ENCODE measurements around the gene TMEM170A. TPM values are rescaled to one million over a fixed set of nuclear protein-coding genes. Genes with fewer than 3 reads are reported as not detected.
"Not testable (repeated sequence)": the region's sequence is repeated elsewhere in the genome, so short reads cannot be mapped to it uniquely, and the experiment has no call there.

Gene TMEM170A
- total RNA-seq, 2 experiments from 2014 or later = 18.8 to 19.0 TPM

DNA sequence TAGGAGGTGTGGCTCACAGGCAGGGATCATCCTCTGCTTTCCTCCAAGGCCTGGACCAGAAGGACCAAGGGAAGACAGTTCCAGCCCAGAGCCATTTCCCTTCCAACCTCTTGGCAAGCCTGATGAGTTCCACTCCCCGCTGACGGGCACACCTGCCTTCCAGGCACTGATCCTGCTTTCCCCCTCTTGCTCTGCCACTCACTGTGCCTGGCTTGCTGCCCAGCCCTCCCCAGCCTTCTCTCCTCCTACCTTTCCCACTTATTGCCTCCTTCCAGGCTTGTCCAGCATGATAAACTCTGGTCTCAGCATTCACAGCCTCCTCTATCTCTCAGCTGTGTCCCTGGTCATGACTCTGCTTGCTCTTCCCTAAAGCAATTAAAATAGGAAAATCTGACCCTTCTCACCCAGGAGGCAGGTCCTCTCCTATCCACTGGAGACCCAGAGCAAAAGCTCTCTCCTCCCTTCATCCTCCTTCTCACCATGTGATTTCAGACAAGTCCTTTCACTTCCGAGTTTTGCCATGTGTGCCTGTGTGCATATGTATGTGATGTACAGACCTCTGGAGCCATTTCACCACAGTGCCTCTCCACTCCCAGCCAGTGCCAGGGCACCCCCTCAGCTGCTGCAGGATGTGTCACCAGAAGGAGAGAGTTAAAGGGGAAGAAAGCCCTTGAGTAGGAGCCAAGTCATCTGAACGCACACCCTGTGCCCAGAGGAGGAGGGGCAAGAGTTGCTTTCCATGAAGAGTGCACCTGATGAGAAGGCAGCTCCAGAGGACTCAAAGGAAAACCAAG, 13.4 kb upstream of the TMEM170A start:
- H3K4me1 Mint-ChIP-seq (ENCODE audit: low read depth) = no peaks in the 10 kb centered on the region
- H3K4me3 Mint-ChIP-seq = no peak overlapping the region
- H3K27ac Mint-ChIP-seq = no peak overlapping the region
- no peaks in the 10 kb centered on the region for H3K27me3 Mint-ChIP-seq (ENCODE audit: low read depth)
- DNase-seq = no peak
- CTCF ChIA-PET = interaction anchor here (0.6 to 2.4 kb wide), 3 partner anchors 9 to 72 kb away, joined by 3 to 8 read pairs (median 5); partner anchors contain the start of gene TMEM170A
- no peaks in the 10 kb centered on the region for H3K9me3 Mint-ChIP-seq
- no peaks in the 10 kb centered on the region for H3K36me3 Mint-ChIP-seq (ENCODE audit: low read depth)
- intact Hi-C loops (cut with micrococcal nuclease) = no loop called here

DNA sequence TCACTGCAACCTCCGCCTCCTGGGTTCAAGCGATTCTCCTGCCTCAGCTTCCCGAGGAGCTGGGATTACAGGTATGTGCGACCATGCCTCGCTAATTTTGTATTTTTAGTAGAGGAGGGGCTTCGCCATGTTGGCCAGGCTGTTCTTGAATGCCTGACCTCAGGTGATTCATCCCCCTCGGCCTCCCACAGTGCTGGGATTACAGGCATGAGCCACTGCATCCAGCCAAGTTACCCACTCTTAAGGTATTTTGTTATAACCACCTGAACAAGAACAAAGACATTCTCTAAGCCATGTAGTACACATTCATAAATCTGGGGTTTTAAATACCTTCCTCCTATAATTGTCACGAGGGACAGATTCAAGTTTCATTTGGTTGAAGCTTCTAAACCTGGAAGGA, 12.3 kb upstream of the TMEM170A start:
- Mint-ChIP-seq H3K9me3 (no peaks in the 10 kb centered on the region), H3K27ac (no peak overlapping the region), H3K27me3 (ENCODE audit: low read depth) (no peaks in the 10 kb centered on the region), H3K4me3 (no peak overlapping the region), H3K4me1 (ENCODE audit: low read depth) (no peaks in the 10 kb centered on the region), H3K36me3 (ENCODE audit: low read depth) (no peaks in the 10 kb centered on the region)
- CTCF ChIA-PET = interaction anchor here (2.4 kb wide), 1 partner anchor 12 kb away, joined by 8 read pairs; the partner anchor contains the start of gene TMEM170A
- intact Hi-C loops (cut with micrococcal nuclease) = no loop called here
- no peak for DNase-seq

DNA sequence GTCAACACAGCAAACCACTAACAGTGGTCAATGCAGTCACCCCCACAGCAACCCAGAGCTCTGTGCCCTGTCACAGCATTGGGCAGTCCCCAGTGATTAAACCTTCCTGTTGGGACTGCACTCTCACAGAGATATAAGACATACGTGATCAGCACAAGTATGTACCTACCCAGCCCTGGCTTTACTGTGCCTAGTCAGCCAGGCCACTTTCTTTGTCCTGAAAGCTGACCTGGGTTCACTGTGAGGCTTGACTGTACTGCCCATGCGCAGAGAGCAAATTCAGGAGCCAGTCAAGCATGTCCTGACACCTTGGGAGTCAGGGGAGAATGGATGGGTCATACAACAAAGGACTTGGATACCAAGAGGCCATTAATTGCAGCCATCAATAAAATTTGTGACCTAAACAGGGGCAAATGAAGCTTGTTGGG, 10.9 kb upstream of the TMEM170A start:
- no peaks in the 10 kb centered on the region for H3K27me3 Mint-ChIP-seq (ENCODE audit: low read depth)
- CTCF ChIA-PET = interaction anchor here (1.1 to 1.3 kb wide), 2 partner anchors 19 to 242 kb away, joined by 3 read pairs; no protein-coding TSS in a partner anchor
- H3K4me3 Mint-ChIP-seq = no peak overlapping the region
- H3K27ac Mint-ChIP-seq = no peak overlapping the region
- no peaks in the 10 kb centered on the region for H3K4me1 Mint-ChIP-seq (ENCODE audit: low read depth)
- intact Hi-C loops (cut with micrococcal nuclease) = no loop called here
- no peaks in the 10 kb centered on the region for H3K36me3 Mint-ChIP-seq (ENCODE audit: low read depth)
- no peak for DNase-seq
- no peaks in the 10 kb centered on the region for H3K9me3 Mint-ChIP-seq

DNA sequence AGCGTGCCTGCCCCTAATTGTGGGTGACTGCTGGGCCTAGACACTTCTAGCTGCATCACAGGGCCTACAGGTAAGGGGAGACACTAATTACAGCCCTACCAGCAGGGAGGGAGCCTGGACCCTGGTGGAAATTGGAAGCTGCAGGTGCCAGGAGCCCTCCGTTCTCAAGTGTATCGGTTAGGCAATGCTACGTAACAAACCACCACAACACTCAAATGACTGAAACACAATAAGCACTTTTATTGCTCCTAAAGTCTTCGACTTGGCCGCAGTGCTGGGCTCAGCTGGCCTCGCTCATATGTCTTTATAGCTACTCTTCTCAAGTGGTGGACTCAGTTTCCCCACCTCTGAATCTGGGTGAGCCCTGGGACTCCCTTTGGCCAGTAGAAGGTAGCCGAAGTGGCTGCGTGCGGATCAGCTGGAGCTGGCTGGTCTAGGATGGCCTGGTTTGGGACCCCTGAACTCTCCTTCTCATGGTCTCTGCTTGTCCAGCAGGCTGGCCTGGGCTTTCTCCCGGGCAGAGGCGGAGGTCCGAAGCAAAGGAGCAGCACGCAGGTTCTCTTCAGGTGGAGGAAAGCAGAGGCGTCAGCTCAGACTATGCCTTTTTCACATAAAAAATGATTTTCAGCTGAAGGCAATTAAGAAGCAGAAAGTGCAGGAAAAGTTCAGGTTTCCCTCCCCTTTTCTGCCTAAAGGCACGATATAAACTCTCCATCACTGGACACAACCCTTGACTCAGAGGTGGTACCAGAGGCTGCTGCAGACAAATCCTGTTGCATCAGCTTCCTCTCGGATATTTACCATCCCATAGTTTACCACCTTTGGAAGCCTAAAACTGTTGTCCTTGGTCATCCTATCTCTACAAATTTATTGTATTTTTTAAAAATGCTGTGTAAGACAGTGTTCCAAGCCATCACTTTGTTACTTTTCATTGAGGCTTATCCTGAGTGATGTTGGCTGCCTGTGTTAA, 8.7 kb upstream of the TMEM170A start:
- H3K27ac Mint-ChIP-seq = no peak overlapping the region
- no peaks in the 10 kb centered on the region for H3K4me1 Mint-ChIP-seq (ENCODE audit: low read depth)
- no peaks in the 10 kb centered on the region for H3K36me3 Mint-ChIP-seq (ENCODE audit: low read depth)

DNA sequence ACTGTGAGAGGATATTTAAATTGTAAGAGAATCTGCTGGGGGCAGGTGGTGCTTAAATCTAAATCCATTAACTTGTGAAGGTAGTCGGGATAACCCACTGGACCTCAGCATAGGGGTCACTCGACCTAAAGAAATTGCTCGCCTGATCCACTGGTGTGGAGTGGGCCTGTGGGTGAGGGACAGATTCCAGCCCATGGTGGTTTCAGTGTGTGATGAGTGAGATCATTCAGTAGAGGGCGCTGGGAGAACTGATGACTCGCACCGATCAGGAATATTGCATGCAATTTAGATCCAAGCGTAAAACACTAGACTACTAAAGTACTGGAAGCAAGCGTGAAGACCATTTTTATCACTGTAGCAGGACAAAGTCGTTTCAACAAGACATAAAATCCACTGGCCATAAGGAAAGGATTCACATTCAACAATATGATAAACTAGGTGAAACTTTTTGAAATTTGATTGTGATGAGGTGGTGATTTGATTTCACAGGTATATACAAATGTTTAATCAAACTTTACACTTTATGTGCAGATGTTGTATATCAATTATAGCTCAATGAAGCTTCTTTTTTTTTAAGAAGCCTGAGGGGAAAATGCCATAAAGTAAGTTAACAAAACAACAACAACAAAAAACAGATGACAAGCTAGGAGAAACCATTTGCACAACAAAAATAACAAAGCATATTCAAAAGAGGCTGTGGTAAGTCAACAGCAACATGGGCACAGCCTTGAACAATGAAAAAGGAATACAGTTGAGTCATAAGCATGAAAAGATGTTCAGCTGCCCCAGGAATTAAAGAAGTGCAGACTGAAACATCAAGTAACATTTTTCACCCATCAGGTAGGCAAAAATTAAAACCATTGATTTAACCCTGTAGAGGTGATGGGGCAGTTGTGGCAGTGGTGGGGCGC, 7.5 kb upstream of the TMEM170A start:
- H3K4me1 Mint-ChIP-seq (ENCODE audit: low read depth) = peaks cover 1% of the 10 kb centered on the region
- intact Hi-C loops (cut with micrococcal nuclease) = loop anchor here (1.0 to 5.0 kb wide), 4 partner anchors 45 to 1700 kb away; no protein-coding TSS in a partner anchor
- peak; percentile 56 for DNase-seq
- no peak overlapping the region for H3K27ac Mint-ChIP-seq
- no peaks in the 10 kb centered on the region for H3K36me3 Mint-ChIP-seq (ENCODE audit: low read depth)
- H3K4me3 Mint-ChIP-seq = no peak overlapping the region
- no peaks in the 10 kb centered on the region for H3K9me3 Mint-ChIP-seq
- no peaks in the 10 kb centered on the region for H3K27me3 Mint-ChIP-seq (ENCODE audit: low read depth)
- CTCF ChIA-PET = interaction anchor here (0.7 to 3.4 kb wide), 21 partner anchors 8 to 299 kb away, joined by 3 to 27 read pairs (median 4); partner anchors contain the start of gene CHST5

More for the DNA sequence above, 8.7 kb upstream of the TMEM170A start:
- H3K4me3 Mint-ChIP-seq = no peak overlapping the region
- intact Hi-C loops (cut with micrococcal nuclease) = loop anchor here (5.0 kb wide), 1 partner anchor 1699 kb away; no protein-coding TSS in a partner anchor
- CTCF ChIA-PET = interaction anchor here (0.8 to 3.4 kb wide), 12 partner anchors 33 to 293 kb away, joined by 3 to 27 read pairs (median 5); partner anchors contain the start of gene CHST5
- no peaks in the 10 kb centered on the region for H3K27me3 Mint-ChIP-seq (ENCODE audit: low read depth)
- DNase-seq = no peak
- no peaks in the 10 kb centered on the region for H3K9me3 Mint-ChIP-seq

DNA sequence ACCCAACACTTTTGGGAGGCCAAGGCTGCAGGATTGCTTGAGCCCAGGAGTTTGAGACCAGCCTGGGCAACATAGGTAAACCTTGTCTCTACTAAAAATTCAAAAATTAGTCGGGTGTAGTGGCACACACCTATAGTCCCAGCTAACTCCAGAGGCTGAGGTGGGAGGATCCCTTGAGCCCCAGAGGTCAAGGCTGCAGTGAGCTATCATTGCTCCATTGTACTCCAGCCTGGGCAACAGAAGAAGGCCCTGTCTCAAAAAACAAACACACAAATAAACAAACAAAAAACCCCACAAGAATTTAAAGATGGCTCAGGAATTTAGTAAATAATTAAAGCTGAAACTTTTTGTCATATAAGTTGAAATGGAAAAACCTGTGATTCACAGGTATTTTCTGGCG, 2.3 kb upstream of the TMEM170A start:
- intact Hi-C loops (cut with micrococcal nuclease) = no loop called here
- CTCF ChIA-PET = interaction anchor here (0.8 kb wide), 1 partner anchor 50 kb away, joined by 3 read pairs; no protein-coding TSS in a partner anchor
- peaks cover 2% of the 10 kb centered on the region for H3K36me3 Mint-ChIP-seq (ENCODE audit: low read depth)
- no peak overlapping the region for H3K27ac Mint-ChIP-seq
- no peaks in the 10 kb centered on the region for H3K9me3 Mint-ChIP-seq
- DNase-seq = no peak
- no peak overlapping the region for H3K4me3 Mint-ChIP-seq
- H3K4me1 Mint-ChIP-seq (ENCODE audit: low read depth) = peaks cover 25% of the 10 kb centered on the region
- H3K27me3 Mint-ChIP-seq (ENCODE audit: low read depth) = no peaks in the 10 kb centered on the region

DNA sequence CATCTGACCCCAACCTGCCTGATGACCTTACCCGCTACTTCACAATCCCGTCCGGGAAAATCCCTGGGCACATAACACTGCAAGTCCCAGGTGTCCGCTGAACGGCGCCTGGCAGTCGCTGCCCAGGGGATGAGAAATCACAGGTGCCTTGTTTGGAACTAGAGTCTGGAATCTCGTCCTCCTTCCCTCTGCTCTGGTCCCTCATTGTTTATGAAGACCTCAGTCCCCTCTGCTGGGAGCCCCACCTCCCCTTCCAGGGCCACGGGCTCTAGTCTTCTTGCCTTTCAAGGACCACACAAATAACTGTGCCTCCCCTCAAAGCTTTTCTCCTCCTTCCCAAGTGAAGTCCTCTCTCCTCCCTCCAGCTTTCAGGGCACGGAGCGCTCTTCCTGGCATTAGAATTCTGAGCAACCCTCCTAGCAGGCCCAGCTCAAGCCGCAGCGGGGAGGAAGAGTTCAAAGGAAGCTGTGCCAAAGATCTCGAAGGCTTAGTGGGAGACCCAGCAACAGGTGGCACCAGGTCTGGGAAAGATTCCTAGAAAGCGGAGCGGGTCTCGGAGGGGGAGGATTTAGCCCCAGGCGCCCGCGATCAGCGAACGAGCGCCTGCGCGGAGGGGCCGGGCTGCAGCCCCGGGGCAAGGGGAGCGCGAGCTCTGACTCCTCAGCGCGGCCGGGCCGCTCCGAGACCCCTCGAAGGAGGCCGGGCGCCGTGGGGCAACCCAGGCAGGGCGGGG, 934 bp downstream of the TMEM170A start:
- not testable (repeated sequence) for H3K9me3 Mint-ChIP-seq; H3K27me3 Mint-ChIP-seq (ENCODE audit: low read depth); H3K36me3 Mint-ChIP-seq (ENCODE audit: low read depth)
- H3K4me1 Mint-ChIP-seq (ENCODE audit: low read depth) = peaks cover 47% of the 10 kb centered on the region
- peak; percentile 30 for DNase-seq
- intact Hi-C loops (cut with micrococcal nuclease) = loop anchor here (1.0 to 5.0 kb wide), 15 partner anchors 30 to 1727 kb away; partner anchors contain the start of genes ADAT1, CFDP1, KARS1 and MLKL
- CTCF ChIA-PET = interaction anchor here (0.7 to 1.3 kb wide), 4 partner anchors 9 to 357 kb away, joined by 3 to 5 read pairs (median 3); no protein-coding TSS in a partner anchor
- peak overlapping the region; percentile 88 for H3K27ac Mint-ChIP-seq
- peak overlapping the region; percentile 87 for H3K4me3 Mint-ChIP-seq

DNA sequence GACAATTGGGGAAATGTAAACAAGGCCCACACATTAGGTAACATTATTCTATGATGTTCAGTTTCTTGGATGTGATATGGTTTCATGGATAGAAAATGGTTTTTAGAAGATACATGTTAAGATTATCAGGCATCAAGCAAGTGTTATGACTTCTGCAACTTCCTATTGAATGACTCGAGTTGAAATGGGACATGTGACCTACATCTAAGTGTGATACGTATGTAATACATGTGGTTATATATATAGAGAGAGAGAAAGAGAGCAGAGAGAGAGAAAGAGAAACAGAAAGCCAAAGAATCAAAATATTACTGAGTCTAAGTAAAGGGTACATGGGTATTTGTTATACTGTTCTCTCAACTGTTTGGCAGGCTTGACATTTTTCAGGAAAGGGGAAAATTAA, 1.7 kb downstream of the TMEM170A start:
- peaks cover 53% of the 10 kb centered on the region for H3K4me1 Mint-ChIP-seq (ENCODE audit: low read depth)
- H3K27me3 Mint-ChIP-seq (ENCODE audit: low read depth) = no peaks in the 10 kb centered on the region
- no peak for DNase-seq
- H3K9me3 Mint-ChIP-seq = no peaks in the 10 kb centered on the region
- CTCF ChIA-PET = interaction anchor here (1.2 kb wide), 1 partner anchor 232 kb away, joined by 5 read pairs; no protein-coding TSS in a partner anchor
- intact Hi-C loops (cut with micrococcal nuclease) = loop anchor here (5.0 kb wide), 1 partner anchor 1166 kb away; the partner anchor contains the start of gene PSMD7
- H3K4me3 Mint-ChIP-seq = peak overlapping the region; percentile 87
- H3K27ac Mint-ChIP-seq = peak overlapping the region; percentile 88
- H3K36me3 Mint-ChIP-seq (ENCODE audit: low read depth) = peaks cover 4% of the 10 kb centered on the region

DNA sequence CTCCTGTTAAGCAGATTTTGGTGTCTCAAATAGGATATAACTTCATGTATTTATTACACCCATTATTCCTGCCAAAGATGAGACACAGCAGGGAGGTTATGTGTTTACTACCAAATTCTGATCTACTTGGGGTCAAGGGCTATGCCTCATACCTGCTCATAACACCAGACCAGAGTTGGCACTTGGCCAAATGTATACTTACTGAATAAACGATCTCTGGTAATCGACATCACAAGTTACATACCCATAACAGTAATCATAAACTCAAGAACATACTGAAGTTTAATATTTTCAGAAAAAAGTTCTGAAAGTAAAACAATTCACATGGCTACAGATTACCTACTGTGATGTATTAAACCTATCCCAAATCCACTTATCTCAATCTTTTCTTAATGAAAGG, 2.9 kb downstream of the TMEM170A start:
- Mint-ChIP-seq H3K36me3 (ENCODE audit: low read depth) (peaks cover 4% of the 10 kb centered on the region), H3K27me3 (ENCODE audit: low read depth) (no peaks in the 10 kb centered on the region), H3K4me1 (ENCODE audit: low read depth) (peaks cover 52% of the 10 kb centered on the region), H3K4me3 (no peak overlapping the region), H3K9me3 (no peaks in the 10 kb centered on the region), H3K27ac (no peak overlapping the region)
- no peak for DNase-seq
- intact Hi-C loops (cut with micrococcal nuclease) = loop anchor here (5.0 kb wide), 1 partner anchor 1164 kb away; the partner anchor contains the start of gene PSMD7
- CTCF ChIA-PET = no interaction called here

DNA sequence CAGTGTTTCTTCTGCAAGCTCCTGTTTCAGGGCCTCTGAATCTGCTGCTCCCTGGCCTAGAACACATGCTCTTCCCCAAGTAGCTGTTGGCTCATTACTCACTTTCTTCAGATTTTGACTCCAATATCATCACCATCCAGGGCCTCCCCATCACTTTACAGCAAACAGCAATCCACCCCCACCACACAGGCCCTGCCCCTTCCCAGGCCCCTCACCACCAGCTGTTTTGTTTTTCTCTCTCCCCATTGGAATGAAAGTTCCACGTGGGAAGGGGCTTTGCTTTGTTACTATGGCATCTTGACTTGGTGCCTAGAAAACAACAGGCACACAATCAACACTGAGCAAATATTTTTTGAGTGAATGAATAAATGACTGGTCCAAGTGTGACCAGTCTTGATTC, 4.0 kb downstream of the TMEM170A start:
- H3K4me3 Mint-ChIP-seq = no peak overlapping the region

More for the DNA sequence above, 4.0 kb downstream of the TMEM170A start:
- no peak for DNase-seq
- H3K27ac Mint-ChIP-seq = no peak overlapping the region
- intact Hi-C loops (cut with micrococcal nuclease) = loop anchor here (5.0 kb wide), 1 partner anchor 1163 kb away; the partner anchor contains the start of gene PSMD7
- CTCF ChIA-PET = interaction anchor here (0.7 kb wide), 1 partner anchor 127 kb away, joined by 3 read pairs; no protein-coding TSS in a partner anchor
- H3K27me3 Mint-ChIP-seq (ENCODE audit: low read depth) = no peaks in the 10 kb centered on the region
- peaks cover 4% of the 10 kb centered on the region for H3K36me3 Mint-ChIP-seq (ENCODE audit: low read depth)
- H3K9me3 Mint-ChIP-seq = no peaks in the 10 kb centered on the region
- peaks cover 54% of the 10 kb centered on the region for H3K4me1 Mint-ChIP-seq (ENCODE audit: low read depth)

Data from activated naive CD4-positive, alpha-beta T cell treated with anti-CD3 and anti-CD28 coated beads for 36 hours (primary cell).